HFFc6 (cell line): ENCODE measurements around the gene CDH13. TPM values are rescaled to one million over a fixed set of nuclear protein-coding genes. Genes with fewer than 3 reads are reported as not detected.

ENCODE experiments used
- DNase-seq: peaks from one replicate; pipeline ENCODE4 v3.0.0-alpha.2; 2018
- H3K27ac Mint-ChIP-seq: 2 replicates; pipeline ENCODE4 v1.8.0; 2020; ENCODE audit warnings: mild to moderate bottlenecking, mixed read lengths
- H3K27me3 Mint-ChIP-seq: 2 replicates; pipeline ENCODE4 v1.8.0; 2021; ENCODE audit warnings: mild to moderate bottlenecking, moderate library complexity, mixed read lengths; ENCODE audit not compliant: insufficient read depth
- H3K36me3 Mint-ChIP-seq: 2 replicates; pipeline ENCODE4 v1.8.0; 2021; ENCODE audit warnings: low read depth, mixed read lengths
- H3K4me1 Mint-ChIP-seq: 2 replicates; pipeline ENCODE4 v1.8.0; 2020; ENCODE audit warnings: low read depth, mixed read lengths
- H3K4me3 Mint-ChIP-seq: 2 replicates; pipeline ENCODE4 v1.8.0; 2020; ENCODE audit warnings: mild to moderate bottlenecking, moderate library complexity, mixed read lengths
- H3K9me3 Mint-ChIP-seq: 2 replicates; pipeline ENCODE4 v1.8.0; 2020; ENCODE audit warnings: mild to moderate bottlenecking, mixed read lengths
- total RNA-seq, 6 experiments: library from RNA; stranded (reverse); fragmentation: NEBNext Ultra II Directional; extraction: Animal tissue kit (Norgen Biotek cat#: 25700); gene quantifications; 2 replicates in 1 of 6; 3 replicates in 5 of 6; pipeline ENCODE4 v1.2.3, GENCODE V29; 2021
- TF ChIP-seq, protein P1 (sequence below): fragments of 200-600 bp; sonication (generic); IDR thresholded peaks from 2 replicates; pipeline ENCODE4 v1.5.0; 2021; ENCODE audit warnings: antibody characterized with exemption, mild to moderate bottlenecking

The CDH13 gene
- total RNA-seq, 6 experiments from 2014 or later = 3.6 to 14.7 (median 4.7) TPM

DNA sequence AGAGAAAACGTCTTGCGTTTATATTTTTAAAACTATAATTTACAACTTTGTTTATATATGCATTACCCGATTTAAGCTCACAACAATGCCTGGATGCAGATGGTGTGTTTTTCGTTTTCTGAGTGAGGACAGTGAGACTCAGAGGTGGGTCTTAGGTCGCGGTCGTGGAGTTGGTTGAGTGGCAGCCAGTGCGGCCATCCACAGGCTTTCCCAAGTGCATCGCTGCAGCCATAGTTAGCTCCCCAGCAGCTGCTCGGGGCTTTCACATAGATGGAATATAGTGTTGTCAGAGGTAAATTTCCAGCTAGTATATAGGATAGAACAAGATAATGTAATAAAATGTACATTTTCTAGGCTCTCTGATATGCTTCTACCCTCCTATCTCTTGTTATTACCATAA lies 417.8 kb downstream of the CDH13 start:
- Mint-ChIP-seq H3K27ac (no peak overlapping the region), H3K9me3 (peaks cover 16% of the 10 kb centered on the region), H3K4me1 (peaks cover 7% of the 10 kb centered on the region; the same call in 1 of the 2 replicates), H3K4me3 (no peak overlapping the region), H3K36me3 (peaks cover 5% of the 10 kb centered on the region), H3K27me3 (no peaks in the 10 kb centered on the region; the same call in 1 of the 2 replicates)
- TF ChIP-seq, protein P1, sequence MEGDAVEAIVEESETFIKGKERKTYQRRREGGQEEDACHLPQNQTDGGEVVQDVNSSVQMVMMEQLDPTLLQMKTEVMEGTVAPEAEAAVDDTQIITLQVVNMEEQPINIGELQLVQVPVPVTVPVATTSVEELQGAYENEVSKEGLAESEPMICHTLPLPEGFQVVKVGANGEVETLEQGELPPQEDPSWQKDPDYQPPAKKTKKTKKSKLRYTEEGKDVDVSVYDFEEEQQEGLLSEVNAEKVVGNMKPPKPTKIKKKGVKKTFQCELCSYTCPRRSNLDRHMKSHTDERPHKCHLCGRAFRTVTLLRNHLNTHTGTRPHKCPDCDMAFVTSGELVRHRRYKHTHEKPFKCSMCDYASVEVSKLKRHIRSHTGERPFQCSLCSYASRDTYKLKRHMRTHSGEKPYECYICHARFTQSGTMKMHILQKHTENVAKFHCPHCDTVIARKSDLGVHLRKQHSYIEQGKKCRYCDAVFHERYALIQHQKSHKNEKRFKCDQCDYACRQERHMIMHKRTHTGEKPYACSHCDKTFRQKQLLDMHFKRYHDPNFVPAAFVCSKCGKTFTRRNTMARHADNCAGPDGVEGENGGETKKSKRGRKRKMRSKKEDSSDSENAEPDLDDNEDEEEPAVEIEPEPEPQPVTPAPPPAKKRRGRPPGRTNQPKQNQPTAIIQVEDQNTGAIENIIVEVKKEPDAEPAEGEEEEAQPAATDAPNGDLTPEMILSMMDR = no peak
- no peak for DNase-seq

- Mint-ChIP-seq H3K27ac (no peak overlapping the region), H3K4me1 (no peaks in the 10 kb centered on the region), H3K36me3 (peaks cover 5% of the 10 kb centered on the region), H3K9me3 (peaks cover 17% of the 10 kb centered on the region), H3K4me3 (no peak overlapping the region), H3K27me3 (no peaks in the 10 kb centered on the region)
- TF ChIP-seq, protein P1 = no peak
- DNase-seq = no peak
Observed at GRCh38 chr16:83045790-83046189, 419.0 kb downstream of the CDH13 start.

DNA sequence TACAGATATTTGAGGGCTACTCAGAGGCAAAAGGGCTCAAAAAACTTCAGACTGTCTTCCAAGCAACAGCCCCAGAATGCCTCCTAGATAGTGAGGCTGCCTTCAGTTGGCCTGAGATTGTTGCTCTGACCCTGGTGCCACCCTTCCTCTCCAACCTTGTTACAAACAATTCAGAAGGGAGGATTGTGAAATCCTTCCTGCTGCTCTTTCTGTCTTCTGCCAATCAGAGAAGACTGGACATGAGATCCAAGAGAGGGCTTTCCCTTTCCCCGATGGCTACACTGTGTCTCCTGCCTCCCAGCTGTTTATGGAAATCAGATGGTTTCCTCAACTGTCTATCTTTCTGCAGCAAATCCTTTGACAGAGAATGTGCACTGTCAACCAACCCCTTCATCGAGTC lies 419.9 kb downstream of the CDH13 start:
- H3K27me3 Mint-ChIP-seq = no peaks in the 10 kb centered on the region
- H3K36me3 Mint-ChIP-seq = peaks cover 4% of the 10 kb centered on the region
- H3K27ac Mint-ChIP-seq = no peak overlapping the region
- no peak overlapping the region for H3K4me3 Mint-ChIP-seq
- H3K4me1 Mint-ChIP-seq = no peaks in the 10 kb centered on the region
- TF ChIP-seq, protein P1 = no peak
- H3K9me3 Mint-ChIP-seq = peaks cover 20% of the 10 kb centered on the region
- no peak for DNase-seq

- Mint-ChIP-seq H3K36me3 (no peaks in the 10 kb centered on the region), H3K4me3 (no peak overlapping the region), H3K27me3 (no peaks in the 10 kb centered on the region), H3K27ac (no peak overlapping the region), H3K9me3 (peaks cover 15% of the 10 kb centered on the region), H3K4me1 (no peaks in the 10 kb centered on the region)
- no peak for DNase-seq
- TF ChIP-seq, protein P1 = no peak
Observed at GRCh38 chr16:83051451-83051850, 424.7 kb downstream of the CDH13 start.

- peaks cover 3% of the 10 kb centered on the region; the same call in 1 of the 2 replicates for H3K27me3 Mint-ChIP-seq
- H3K4me3 Mint-ChIP-seq = no peak overlapping the region
- no peak overlapping the region for H3K27ac Mint-ChIP-seq
- DNase-seq = no peak
- H3K36me3 Mint-ChIP-seq = no peaks in the 10 kb centered on the region
- peaks cover 11% of the 10 kb centered on the region for H3K9me3 Mint-ChIP-seq
- H3K4me1 Mint-ChIP-seq = no peaks in the 10 kb centered on the region
- TF ChIP-seq, protein P1 = no peak
Observed at GRCh38 chr16:83054283-83054682, 427.5 kb downstream of the CDH13 start.

DNA sequence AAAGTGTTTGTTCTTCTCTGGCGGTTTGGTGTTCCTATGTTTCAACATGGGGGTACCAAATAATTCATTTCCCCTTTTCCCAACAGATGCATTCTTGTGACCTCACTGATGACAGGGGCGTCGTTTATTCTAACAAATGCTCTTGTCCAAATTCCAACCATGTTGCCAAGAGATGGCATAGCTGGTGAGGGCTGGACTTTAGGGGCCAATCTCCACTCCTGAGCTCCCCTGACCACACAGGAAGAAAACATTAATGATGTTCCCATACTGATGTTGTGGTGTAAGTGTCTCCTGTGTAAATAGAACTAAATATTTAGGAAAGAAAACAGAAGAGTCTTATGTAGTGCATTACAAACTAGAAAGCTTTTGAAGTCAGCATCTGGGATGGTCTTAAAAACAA lies 431.6 kb downstream of the CDH13 start:
- TF ChIP-seq, protein P1 = no peak
- Mint-ChIP-seq H3K27me3 (peaks cover 3% of the 10 kb centered on the region; the same call in 1 of the 2 replicates), H3K4me1 (no peaks in the 10 kb centered on the region), H3K36me3 (no peaks in the 10 kb centered on the region), H3K27ac (no peak overlapping the region), H3K9me3 (peaks cover 15% of the 10 kb centered on the region), H3K4me3 (no peak overlapping the region)
- DNase-seq = no peak
